ACHN (cell line): Measurements from ENCODE around the gene SRPX2.

Experiments
- DNase-seq: peaks from one replicate; pipeline ENCODE4 v3.0.0-alpha.2; 2015
- in situ Hi-C: cut with HindIII; loops from 2 replicates; pipeline ENCODE4 v1.10.0; 2017; ENCODE audit warnings: low sequenced_read_pairs, low pct_ligation_motif_present, low pct_unique_long_range_greater_than_20kb

Gene SRPX2

DNA sequence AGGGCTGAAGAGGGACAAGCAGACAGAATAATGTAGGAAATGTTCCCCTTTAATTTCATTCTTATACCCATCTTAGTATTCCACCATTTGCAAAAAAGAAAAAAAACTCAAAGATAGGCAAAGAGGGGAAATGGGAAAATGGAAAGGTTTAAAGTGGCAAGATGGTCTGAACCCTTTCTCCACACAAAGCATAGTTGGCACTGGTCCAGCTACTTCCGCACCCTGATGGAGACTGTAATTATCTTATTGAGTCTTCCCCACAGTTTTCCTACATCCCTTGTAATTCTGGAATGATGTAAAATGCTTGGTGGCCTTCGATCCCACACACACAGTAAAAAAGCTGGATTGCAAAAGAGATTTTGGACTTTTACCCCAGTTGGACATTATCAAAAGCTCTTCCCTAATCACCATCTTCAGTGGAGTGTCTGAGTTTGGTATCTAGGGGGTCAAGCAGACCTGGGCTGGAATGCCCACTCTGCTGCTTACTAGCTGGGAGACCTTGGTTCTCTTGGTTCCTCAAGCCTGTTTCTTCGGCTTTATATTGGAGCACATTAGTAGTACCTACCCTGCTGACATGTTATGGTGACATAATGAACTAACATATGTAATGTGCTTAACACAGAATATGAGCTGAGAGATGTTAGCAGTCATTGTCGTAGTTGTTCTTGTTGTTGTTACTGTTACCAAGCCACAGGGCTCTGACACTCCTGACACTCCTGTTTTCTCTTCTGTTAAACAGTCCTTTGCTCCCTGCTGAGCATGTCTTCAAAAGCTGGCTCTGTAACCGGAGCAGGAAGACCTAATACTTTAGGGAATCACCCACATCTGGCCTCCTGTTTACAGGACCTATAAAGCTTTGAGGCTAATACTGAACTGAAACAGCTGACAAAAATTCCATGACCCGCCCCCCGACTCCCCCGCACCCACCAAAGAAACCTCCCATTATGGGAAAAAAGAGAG, 4.7 kb downstream of the SRPX2 start:
- in situ Hi-C loops: no loop called here

DNA sequence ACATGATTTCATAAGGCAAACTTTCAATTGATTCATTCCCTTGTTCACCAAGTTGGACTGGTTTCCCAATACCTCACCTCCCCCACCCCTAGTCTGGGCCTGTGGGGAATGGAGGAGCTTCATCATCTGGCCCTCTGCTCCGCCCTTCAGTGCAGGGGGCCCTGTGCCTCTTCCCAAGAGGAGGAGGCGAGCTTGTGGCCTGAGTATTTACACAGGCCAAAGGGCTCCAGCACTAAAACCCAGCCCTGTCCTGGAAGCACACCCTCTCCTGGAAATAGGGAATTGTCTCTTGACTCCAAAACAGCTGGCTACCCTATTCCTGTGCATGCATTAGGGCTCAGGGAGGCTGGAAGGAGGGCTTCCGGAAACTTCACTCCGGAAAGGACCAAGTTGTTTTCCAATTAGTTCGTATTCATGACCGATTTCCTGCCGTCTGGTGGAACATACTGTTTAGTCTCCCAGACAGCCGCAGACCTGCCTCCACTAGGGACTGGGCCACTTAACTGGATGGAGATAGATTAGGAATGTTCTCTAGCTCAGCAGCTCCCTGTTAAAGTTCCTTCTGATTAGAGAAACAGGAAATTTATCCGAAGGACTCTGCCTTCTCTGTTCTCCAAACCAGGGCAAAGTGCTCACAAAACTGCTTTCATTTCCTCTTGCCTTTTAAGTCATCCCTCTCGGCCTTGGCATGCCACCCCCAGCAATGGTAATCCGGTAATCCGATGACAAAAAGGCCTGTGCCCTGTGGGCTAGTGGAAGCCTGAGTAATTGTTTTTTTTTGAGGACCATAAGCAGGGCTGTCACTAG, 5.8 kb downstream of the SRPX2 start:
- no peak for DNase-seq
- in situ Hi-C loops: no loop called here

More for the DNA sequence above, 4.7 kb downstream of the SRPX2 start:
- DNase-seq: no peak

DNA sequence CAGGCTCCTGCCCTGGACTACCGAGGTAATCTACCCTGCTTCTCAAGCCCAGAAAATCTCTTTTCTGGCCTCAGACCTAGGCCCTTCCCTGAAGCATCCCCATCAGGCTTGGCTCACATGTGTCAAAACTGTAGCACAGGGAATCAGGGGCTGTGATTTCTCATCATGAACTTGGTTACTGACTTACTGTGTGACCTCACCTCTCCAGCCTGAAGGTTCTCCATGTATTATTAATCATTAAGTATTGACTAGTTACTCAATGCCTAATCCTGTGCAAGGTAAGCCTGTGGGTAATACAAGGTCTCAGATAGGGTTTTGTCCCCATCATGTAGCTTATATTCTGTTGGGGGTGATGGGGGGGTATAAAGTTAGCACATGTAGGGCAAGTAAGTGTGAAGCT, 6.8 kb downstream of the SRPX2 start:
- in situ Hi-C loops: no loop called here
- DNase-seq: peak; percentile 23

DNA sequence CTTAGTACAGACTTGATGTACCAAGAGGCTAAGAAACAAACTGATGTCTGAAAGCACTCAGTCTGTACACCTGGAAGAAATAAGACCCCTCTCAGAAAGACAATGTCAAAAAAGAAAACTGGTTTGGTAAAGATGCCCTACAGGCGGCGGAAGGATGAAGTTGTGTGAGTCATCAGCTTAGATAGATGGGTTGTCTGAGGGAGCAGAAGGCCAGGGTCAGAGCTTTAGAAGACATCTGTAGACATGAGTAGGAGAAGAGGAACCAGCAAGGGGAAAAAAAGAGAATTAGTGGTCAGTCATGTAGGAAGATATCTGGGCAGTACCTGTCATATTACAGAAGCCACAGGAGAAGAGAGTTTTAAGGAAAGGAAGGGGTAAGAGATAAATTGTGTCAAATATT, 8.3 kb downstream of the SRPX2 start:
- in situ Hi-C loops: no loop called here
- DNase-seq: no peak

DNA sequence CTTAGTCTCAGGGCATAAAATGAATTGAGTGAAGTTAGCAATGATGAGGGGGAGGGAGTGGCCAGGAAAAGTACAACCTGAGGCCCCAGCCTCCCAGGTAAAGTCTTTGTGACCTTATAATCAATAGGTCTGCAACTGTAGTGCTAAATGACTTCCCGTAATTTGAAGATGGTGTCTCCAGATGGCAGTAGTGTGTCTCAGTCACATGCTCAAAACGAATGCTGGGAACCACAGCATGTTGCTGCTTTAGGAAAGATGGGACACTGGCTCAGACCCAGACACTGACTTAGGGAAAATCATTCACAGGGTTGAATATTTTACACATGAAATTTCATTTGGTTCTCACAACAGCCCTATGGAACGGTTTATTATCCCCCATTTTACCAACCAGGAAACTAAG, 10.3 kb downstream of the SRPX2 start:
- in situ Hi-C loops: no loop called here
- peak; percentile 35 for DNase-seq

DNA sequence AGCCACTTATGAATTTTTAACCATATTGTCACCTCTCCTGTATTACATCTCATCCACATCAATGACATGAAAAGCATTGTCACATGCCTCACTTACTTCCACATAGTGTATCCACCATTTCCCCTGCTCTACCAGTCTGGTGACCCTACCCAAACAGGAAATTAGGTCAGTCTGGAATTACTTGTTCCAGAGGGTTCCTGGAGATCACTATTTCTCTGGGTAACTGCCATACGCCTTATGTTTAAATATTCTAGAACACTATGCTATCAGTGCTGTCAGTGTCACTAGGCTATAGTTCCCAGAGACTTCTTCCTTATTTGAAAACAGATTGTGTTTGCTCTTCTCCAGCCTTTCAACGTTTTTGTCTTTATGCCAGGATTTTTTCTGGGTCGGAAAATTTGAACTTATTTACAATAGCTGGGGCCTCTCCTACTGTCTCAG, 15.0 kb downstream of the SRPX2 start:
- in situ Hi-C loops: no loop called here
- DNase-seq: no peak

DNA sequence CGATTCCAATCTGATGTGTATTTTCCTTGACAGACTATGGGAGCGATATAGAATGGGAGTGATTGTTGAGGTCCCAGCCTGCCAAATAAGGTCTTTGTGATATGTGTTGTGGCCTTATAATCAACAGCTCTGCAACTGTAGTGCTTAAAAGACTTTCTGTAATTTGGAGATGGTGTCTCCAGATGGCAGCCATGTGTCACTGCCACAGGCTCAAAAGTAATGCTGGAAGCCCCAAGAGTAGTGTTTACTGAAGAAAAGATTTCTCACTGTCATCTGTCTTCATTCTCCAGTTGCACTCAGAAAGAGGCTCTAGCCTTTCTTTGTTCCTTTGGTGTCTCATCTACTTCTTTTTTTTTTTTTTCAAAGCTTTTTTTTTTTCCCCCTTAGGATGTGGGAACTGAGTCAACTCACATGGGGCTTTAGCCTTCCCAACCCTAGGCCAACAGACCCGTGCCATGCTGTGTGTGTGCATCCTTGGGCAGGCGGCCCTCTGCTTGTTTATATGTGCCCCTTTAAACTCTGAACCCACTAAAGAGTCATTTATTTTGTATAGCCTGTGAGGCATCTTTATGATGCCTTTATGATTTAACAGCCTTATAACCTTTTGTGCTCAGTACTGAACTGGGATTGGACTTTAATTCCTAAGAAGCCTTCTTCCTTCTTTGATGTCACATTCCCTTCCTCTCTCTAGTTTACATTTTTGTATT, 15.6 kb downstream of the SRPX2 start:
- in situ Hi-C loops: no loop called here

DNA sequence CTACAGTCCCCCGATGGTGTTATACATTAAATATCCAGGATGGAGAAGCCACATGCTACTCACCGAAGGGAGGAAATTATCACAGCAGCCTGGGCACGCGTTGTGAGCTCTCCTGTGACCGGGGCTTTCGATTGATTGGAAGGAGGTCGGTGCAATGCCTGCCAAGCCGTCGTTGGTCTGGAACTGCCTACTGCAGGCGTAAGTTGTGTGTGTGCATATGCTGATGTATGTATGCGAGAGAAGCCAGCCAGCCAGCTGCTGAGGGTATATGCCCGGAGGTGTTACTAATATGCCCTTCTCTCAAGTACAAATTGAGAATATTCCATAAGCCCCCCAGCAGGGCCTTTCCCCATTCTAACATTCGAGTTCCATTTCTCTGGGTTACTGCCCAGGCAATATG, 18.2 kb downstream of the SRPX2 start:
- in situ Hi-C loops: no loop called here
- no peak for DNase-seq

More for the DNA sequence above, 15.6 kb downstream of the SRPX2 start:
- DNase-seq: no peak

DNA sequence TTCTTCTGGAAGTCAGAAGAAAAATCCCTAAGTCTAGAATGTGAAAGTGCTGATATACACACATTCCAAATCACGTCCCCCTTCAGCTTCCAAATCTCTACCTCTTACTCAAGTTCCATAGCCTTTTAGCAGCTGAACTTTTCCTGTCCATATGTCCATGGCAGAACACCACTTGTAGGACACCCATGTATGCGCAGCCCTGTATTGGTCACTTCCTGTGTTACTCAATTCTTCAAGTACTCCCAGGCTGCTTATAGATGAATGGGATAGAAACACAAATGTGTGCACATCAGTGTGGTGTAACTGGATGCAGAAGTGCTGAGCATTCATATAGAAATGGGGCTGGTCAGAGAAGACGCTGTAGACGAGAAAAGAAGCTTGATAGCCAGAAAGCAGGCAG, 18.8 kb downstream of the SRPX2 start:
- in situ Hi-C loops: no loop called here
- no peak for DNase-seq

DNA sequence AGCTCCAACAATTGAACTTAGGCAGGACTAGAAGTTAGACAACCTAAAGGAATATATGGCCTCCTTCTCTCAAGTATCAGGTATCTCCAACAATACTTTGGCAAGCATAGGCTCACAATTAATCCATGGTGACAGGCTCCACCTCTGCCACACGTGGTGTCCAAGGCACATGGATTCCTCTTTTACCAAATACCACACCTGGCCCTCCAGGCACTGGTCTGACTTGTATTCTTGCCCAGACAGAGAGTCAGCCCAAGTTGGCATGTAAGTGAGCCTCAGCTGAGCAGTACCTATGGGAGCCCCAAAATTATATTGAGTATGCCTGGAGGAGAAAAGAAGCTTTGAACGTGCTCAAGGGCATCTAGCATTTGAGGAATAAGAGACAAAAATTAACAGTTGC, 19.6 kb downstream of the SRPX2 start:
- DNase-seq: no peak
- in situ Hi-C loops: no loop called here

DNA sequence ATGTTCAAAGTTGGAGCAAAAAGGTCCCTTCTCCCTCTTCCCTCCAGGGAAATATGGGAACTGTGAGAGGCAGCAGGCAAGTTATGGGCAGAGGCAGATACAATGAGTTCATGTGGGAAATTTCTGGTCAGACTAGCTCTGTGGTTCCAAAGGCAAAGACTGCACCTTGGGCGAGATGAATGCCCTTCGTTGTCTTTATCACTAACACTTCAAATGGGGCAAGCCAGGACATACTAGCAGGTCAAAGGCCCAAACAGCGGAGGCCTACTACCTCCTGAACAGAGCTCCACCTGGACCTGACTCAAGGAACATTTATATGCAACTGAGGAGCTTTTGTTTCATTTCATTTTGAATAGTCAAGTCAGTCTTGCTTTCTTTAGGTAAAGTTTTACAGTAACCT, 29.0 kb downstream of the SRPX2 start:
- no peak for DNase-seq
- in situ Hi-C loops: no loop called here

DNA sequence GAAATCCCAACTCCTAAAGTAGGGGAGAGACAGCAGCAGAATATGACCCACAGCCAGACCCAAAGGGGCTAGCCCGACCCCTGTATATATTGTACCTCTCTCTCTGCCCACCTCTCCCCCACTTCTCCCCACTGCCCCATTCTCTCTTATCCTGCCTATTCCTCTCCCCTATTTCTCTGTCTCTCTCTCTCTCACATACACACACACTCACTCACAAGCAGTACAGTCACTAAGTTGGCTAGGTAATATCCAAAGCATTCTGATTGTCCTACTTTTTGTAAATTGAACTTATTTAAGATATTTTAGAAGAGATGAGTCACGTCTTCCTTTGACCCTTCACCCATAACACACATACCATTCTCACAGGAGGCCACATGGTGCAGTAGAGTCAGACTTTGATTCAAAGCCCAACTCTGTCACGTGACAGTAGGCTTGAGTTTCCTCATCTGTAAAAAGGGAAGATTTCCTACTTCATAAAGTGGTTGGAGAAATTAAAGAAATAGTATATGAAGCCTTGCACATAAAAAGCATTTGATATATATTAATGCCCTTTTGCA, 29.5 kb downstream of the SRPX2 start:
- DNase-seq: no peak
- in situ Hi-C loops: no loop called here

DNA sequence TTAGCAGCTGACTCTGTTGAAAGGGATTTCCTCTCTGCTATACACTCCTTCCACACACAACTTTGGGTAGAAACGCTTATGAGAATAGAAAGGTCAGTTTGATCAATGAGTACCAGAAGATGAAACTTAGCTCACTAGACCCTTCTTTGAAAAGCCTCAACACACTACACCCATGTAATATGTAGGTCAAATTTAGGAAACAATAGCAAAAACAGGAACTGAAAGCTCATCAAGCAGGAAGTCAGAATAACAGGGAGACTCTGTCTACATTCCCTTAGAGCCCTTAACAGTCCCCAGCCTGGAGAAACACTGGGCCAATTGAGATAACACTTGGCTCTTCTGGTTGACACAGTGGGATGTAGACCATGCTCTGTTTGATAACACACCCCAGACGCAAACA, 30.7 kb downstream of the SRPX2 start:
- in situ Hi-C loops: no loop called here

DNA sequence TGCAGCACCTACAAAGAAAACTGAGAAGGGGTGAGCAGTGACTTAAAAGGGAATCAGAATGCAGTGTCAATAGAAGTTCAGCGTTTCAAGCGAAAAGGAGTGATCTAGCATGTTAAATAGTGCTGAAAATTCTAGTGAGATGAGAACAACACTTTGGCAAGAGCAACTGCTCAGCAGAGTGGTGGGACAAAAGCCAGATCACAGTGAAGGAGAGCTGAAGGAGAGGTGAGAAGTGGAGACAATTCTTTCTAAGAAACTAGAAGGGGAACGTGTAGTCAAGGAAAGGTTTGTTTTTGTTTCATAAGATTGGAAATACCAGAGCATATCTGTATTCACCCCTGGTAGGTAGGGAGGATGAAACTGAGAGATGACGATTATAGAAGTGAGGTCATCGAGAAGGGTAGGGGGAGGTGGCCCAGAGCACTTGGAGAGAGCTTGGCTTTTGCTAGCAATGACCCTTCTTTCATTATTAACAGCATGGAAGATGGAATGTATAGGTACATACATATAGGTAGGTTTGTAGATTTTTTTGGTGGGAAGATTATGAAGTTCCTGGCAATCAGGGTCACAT, 33.7 kb downstream of the SRPX2 start:
- in situ Hi-C loops: no loop called here
- no peak for DNase-seq

More for the DNA sequence above, 30.7 kb downstream of the SRPX2 start:
- DNase-seq: no peak

DNA sequence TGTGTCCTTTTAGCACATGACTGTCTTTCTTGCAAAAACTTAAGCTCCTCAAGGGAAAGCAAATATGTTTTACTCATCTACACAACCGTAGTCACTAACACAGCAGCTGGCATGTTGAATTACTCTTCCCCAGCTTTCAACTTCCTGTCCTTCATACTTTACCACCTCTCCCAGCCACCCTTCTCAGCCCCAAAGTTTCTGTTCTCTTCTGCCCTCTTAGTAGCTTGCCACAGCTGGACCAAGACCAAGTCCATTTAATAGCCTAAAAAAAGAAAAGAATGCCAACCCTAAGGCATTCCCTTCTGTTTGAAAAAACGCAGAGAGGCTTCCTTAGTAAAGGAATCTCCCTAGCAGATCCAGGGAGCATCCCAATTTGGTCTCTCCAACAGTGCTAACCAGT, 36.8 kb downstream of the SRPX2 start:
- in situ Hi-C loops: no loop called here
- no peak for DNase-seq

DNA sequence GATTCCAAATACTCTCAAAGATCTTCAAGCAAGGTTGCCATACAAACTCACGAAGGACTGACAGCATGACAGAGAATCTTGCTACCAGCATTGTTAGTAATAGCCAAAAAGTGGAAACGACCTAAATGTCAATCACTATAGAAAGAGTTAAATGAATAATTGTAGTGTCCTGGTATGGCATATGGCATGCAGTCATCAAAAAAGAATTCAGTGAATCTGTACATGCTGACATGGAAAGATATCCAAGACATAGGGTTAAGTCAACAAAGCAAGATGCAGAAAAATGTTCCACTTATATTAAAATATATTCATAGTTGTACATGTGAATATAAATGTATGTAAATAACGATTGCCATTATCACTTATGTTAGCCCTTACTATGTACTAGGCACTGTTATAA, 37.6 kb downstream of the SRPX2 start:
- DNase-seq: no peak
- in situ Hi-C loops: no loop called here

DNA sequence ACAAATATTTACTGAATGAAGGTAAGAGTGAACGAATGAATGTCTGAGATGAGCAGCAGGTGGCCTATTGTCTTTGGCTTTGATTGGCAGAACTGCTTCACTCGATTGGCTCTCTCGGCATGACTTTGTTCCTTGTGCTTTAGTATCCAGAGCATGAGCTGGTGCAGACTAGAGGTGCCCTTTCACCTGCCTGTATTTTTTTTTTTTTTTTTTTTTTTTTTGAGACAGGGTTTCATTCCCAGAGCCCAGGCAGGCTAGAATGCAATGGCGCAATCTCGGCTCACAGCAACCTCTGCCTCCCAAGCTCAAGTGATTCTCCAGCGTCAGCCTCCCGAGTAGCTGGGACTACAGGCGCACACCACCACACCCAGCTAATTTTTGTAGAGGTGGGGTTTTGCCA, 38.9 kb downstream of the SRPX2 start:
- no peak for DNase-seq
- in situ Hi-C loops: no loop called here

DNA sequence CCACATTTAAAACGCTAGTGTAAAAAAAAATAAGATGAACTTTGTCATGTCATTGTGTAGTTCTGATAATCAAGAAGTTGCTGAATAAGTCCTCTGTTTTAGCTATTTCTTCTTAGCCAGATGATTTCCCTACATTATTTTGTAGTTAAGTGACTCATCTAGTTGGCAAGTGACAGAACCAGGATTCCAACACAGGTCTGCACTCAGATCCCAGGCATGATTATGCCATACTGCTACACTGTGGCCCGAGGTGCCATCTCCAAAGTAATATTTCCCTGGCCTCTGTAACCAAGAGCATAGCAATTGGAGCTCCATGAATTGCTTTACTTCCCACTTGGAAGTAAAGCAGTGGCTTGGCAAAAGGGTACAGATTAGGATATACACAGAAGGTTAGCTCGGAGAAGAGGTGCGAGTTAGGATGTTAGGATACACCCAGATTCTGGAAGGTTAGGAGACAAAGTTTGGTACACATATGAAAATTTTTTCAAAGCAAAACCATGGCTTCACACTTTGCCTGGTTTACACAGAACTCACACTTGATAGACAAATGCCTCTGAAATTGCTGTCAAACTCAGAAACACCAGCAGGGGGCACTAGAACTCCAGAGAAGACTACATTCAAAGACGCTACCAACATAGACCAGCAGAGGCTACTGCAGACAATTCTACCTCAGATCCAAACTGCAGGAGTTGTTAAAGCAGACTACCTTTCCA, 41.4 kb downstream of the SRPX2 start:
- peak; percentile 59 for DNase-seq
- in situ Hi-C loops: no loop called here
